Mesothelial cell of epicardium (in vitro differentiated cells): ENCODE data around the gene AXIN1. TPM values are rescaled to one million over a fixed set of nuclear protein-coding genes. Genes with fewer than 3 reads are reported as not detected.

Experiments
- DNase-seq, 2 experiments: peaks; one replicate each; pipeline ENCODE4 v3.0.0; 2021; ENCODE audit warnings: low spot score in 2 of 2; ENCODE audit not compliant: unreplicated experiment in 2 of 2
- H3K27ac Mint-ChIP-seq: 2 replicates; pipeline ENCODE4 v1.8.0; 2021; ENCODE audit warnings: mixed read lengths
- H3K27me3 Mint-ChIP-seq: 2 replicates; pipeline ENCODE4 v1.8.0; 2021; ENCODE audit warnings: low read depth, mixed read lengths
- H3K36me3 Mint-ChIP-seq: 2 replicates; pipeline ENCODE4 v1.8.0; 2021; ENCODE audit warnings: mixed read lengths
- H3K4me1 Mint-ChIP-seq: 2 replicates; pipeline ENCODE4 v1.8.0; 2021; ENCODE audit warnings: mixed read lengths
- H3K4me3 Mint-ChIP-seq: 2 replicates; pipeline ENCODE4 v1.8.0; 2021; ENCODE audit warnings: mild to moderate bottlenecking, moderate library complexity, mixed read lengths
- H3K9me3 Mint-ChIP-seq: 2 replicates; pipeline ENCODE4 v1.8.0; 2021; ENCODE audit warnings: mixed read lengths
- CTCF ChIP-seq: fragments of 200-600 bp; sonication (generic); IDR thresholded peaks from one replicate; pipeline ENCODE4 v1.5.0; 2021; ENCODE audit warnings: antibody characterized with exemption; ENCODE audit not compliant: unreplicated experiment
- total RNA-seq: library from RNA; stranded (reverse); gene quantifications from 3 replicates; pipeline ENCODE4 v1.2.1, GENCODE V29; 2021

The AXIN1 gene
- total RNA-seq, 1 donor from 2014 or later = 33.2 TPM

GRCh38 chr16:316741-317464, 35.6 kb downstream of the AXIN1 start:
- no peak for DNase-seq
- no peaks in the 10 kb centered on the region for H3K9me3 Mint-ChIP-seq
- H3K4me1 Mint-ChIP-seq = no peaks in the 10 kb centered on the region
- no peak overlapping the region for H3K4me3 Mint-ChIP-seq
- no peak for TF ChIP-seq CTCF
- no peaks in the 10 kb centered on the region for H3K27me3 Mint-ChIP-seq
- peaks cover 17% of the 10 kb centered on the region for H3K36me3 Mint-ChIP-seq
- H3K27ac Mint-ChIP-seq = no peak overlapping the region

GRCh38 chr16:314795-315299, 37.7 kb downstream of the AXIN1 start:
- TF ChIP-seq CTCF = no peak
- Mint-ChIP-seq H3K27me3 (no peaks in the 10 kb centered on the region), H3K4me3 (no peak overlapping the region), H3K36me3 (peaks cover 16% of the 10 kb centered on the region), H3K27ac (no peak overlapping the region), H3K9me3 (no peaks in the 10 kb centered on the region), H3K4me1 (no peaks in the 10 kb centered on the region)
- no peak for DNase-seq

GRCh38 chr16:314351-314750, 38.2 kb downstream of the AXIN1 start:
- Mint-ChIP-seq H3K4me3 (no peak overlapping the region), H3K9me3 (no peaks in the 10 kb centered on the region), H3K4me1 (no peaks in the 10 kb centered on the region), H3K27me3 (no peaks in the 10 kb centered on the region), H3K36me3 (peaks cover 14% of the 10 kb centered on the region), H3K27ac (no peak overlapping the region)
- TF ChIP-seq CTCF = no peak
- no peak for DNase-seq

DNA sequence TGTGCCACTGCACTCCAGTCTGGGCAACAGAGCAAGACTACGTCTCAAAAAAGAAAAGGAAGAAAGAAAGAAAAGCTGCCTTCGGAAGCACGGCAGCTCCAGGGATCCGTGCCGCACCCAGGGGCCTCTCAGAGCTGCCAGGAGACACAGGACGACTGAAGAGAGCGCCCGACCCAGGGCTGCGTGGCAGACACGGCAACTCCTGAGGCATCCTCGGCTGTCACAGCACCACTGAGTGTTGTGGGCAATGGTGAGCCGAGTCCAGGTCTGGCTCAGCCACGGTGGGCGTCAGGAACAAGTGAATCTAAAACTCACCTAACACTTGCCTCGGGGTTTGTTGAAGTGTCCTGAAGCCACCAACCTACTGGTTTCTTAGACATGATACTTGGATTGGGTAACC, 40.8 kb downstream of the AXIN1 start:
- peaks cover 13% of the 10 kb centered on the region for H3K36me3 Mint-ChIP-seq
- no peak overlapping the region for H3K27ac Mint-ChIP-seq
- TF ChIP-seq CTCF = no peak
- no peaks in the 10 kb centered on the region for H3K4me1 Mint-ChIP-seq
- H3K9me3 Mint-ChIP-seq = no peaks in the 10 kb centered on the region
- H3K27me3 Mint-ChIP-seq = no peaks in the 10 kb centered on the region
- DNase-seq = no peak
- no peak overlapping the region for H3K4me3 Mint-ChIP-seq

GRCh38 chr16:309476-309875, 43.0 kb downstream of the AXIN1 start:
- peaks cover 19% of the 10 kb centered on the region for H3K36me3 Mint-ChIP-seq

More at GRCh38 chr16:309476-309875, 43.0 kb downstream of the AXIN1 start:
- no peak for TF ChIP-seq CTCF
- Mint-ChIP-seq H3K9me3 (no peaks in the 10 kb centered on the region), H3K27ac (no peak overlapping the region), H3K4me1 (no peaks in the 10 kb centered on the region), H3K27me3 (no peaks in the 10 kb centered on the region), H3K4me3 (no peak overlapping the region)
- DNase-seq = no peak
